H1 (cell line): Measurements from ENCODE around the gene PAX7. TPM values are rescaled to one million over a fixed set of nuclear protein-coding genes. Genes with fewer than 3 reads are reported as not detected.

Experiments
- CTCF ChIA-PET: fragments of 300-600 bp; sonication (Branson Sonifier 250); formaldehyde crosslinking; loops from one replicate; lab custom pipeline; 2021; ENCODE audit not compliant: partially characterized antibody; lab: Charles Lee
- POLR2A ChIA-PET: fragments of 300-600 bp; sonication (Branson Sonifier 250); formaldehyde crosslinking; loops from one replicate; lab custom pipeline; 2021; ENCODE audit warnings: inconsistent platforms; ENCODE audit not compliant: partially characterized antibody; lab: Charles Lee
- DNase-seq, 2 experiments: peaks; one replicate each; pipeline versions ENCODE4 v3.0.0 to v3.0.0-alpha.2; 2010 to 2022; ENCODE audit warnings: low spot score in 2 of 2, low read depth in 1 of 2, mixed read lengths in 1 of 2
- FAIRE-seq: peaks from 2 replicates; lab custom pipeline; 2011; peaks lifted over from hg19 to GRCh38; lab: Jason Lieb, UNC
- H2AFZ ChIP-seq: 2 replicates; pipeline ENCODE4 v1.8.1; 2012; ENCODE audit warnings: low read length, inconsistent platforms
- H2AK5ac ChIP-seq: 2 replicates; pipeline ENCODE4 v1.6.1; 2013; ENCODE audit warnings: low read depth, low read length
- H2BK120ac ChIP-seq: replicated peaks from 2 replicates; pipeline ENCODE3; 2013; ENCODE audit warnings: low read depth, low read length, inconsistent platforms
- H2BK12ac ChIP-seq: 2 replicates; pipeline ENCODE4 v1.6.1; 2013; ENCODE audit warnings: low read depth, low read length
- H2BK15ac ChIP-seq: 2 replicates; pipeline ENCODE4 v1.6.1; 2013; ENCODE audit warnings: low read length
- H2BK20ac ChIP-seq: 2 replicates; pipeline ENCODE4 v1.6.1; 2013; ENCODE audit warnings: low read length
- H2BK5ac ChIP-seq: 2 replicates; pipeline ENCODE4 v1.6.1; 2013; ENCODE audit warnings: low read depth, low read length
- H3K14ac ChIP-seq: 2 replicates; pipeline ENCODE4 v1.6.1; 2013; ENCODE audit warnings: inconsistent platforms; ENCODE audit not compliant: insufficient read length
- H3K18ac ChIP-seq: 2 replicates; pipeline ENCODE4 v1.6.1; 2013; ENCODE audit warnings: low read length; ENCODE audit errors: extremely low read depth
- H3K23ac ChIP-seq: 2 replicates; pipeline ENCODE4 v1.6.1; 2013; ENCODE audit warnings: inconsistent platforms; ENCODE audit not compliant: insufficient read length
- H3K23me2 ChIP-seq: 2 replicates; pipeline ENCODE4 v1.6.1; 2013; ENCODE audit warnings: low read depth, low read length
- H3K27ac ChIP-seq: 2 replicates; pipeline ENCODE4 v1.6.1; 2011; ENCODE audit warnings: low read depth, low read length, inconsistent platforms
- H3K27me3 ChIP-seq, 4 experiments: replicated peaks in 1 of 4; 1 replicate in 1 of 4; 2 replicates in 3 of 4; pipeline versions ENCODE4 v1.6.1 to v1.8.1; 2011 to 2013; ENCODE audit warnings: low read length in 3 of 4, mild to moderate bottlenecking in 3 of 4, inconsistent platforms in 2 of 4, mixed read lengths in 2 of 4, moderate library complexity in 1 of 4; ENCODE audit not compliant: control insufficient read depth in 3 of 4, insufficient read depth in 3 of 4; ENCODE audit errors: extremely low read depth in 1 of 4
- H3K36me3 ChIP-seq, 4 experiments: 2 replicates each; pipeline versions ENCODE4 v1.6.1 to v1.8.1; 2011 to 2013; ENCODE audit warnings: mild to moderate bottlenecking in 4 of 4, low read length in 3 of 4, moderate library complexity in 2 of 4, control low read depth in 1 of 4, inconsistent platforms in 1 of 4; ENCODE audit not compliant: insufficient read depth in 4 of 4, control insufficient read depth in 2 of 4
- H3K4ac ChIP-seq: replicated peaks from 2 replicates; pipeline ENCODE3; 2013; ENCODE audit warnings: low read length, low read depth, mixed read lengths, inconsistent platforms; ENCODE audit not compliant: insufficient read length
- H3K4me1 ChIP-seq, 4 experiments: replicated peaks in 1 of 4; 1 replicate in 1 of 4; 2 replicates in 3 of 4; pipeline versions ENCODE4 v1.6.1 to v1.8.1; 2011 to 2013; ENCODE audit warnings: low read length in 3 of 4, inconsistent platforms in 2 of 4, mixed read lengths in 1 of 4; ENCODE audit not compliant: insufficient read depth in 4 of 4, control insufficient read depth in 3 of 4
- H3K4me2 ChIP-seq, 2 experiments: 2 replicates each; pipeline versions ENCODE4 v1.6.1 to v1.8.1; 2011 to 2013; ENCODE audit warnings: low read depth in 2 of 2, low read length in 2 of 2, control low read depth in 1 of 2, inconsistent platforms in 1 of 2, mild to moderate bottlenecking in 1 of 2; ENCODE audit not compliant: insufficient read depth in 1 of 2
- H3K4me3 ChIP-seq, 4 experiments: fragments of 200-600, 300-600 bp in 1 of 4; sonication (generic), shearing (Covaris generic), sonication (Bioruptor Twin) in 1 of 4; 2 replicates each; pipeline versions ENCODE4 v1.5.1 to v1.8.1; 2011 to 2016; ENCODE audit warnings: low read length in 4 of 4, low read depth in 3 of 4, control low read depth in 2 of 4, inconsistent platforms in 2 of 4, mild to moderate bottlenecking in 2 of 4, mixed read lengths in 1 of 4, moderate library complexity in 1 of 4; ENCODE audit not compliant: insufficient read depth in 2 of 4; ENCODE audit errors: extremely low read depth in 1 of 4
- H3K56ac ChIP-seq: replicated peaks from 2 replicates; pipeline ENCODE3; 2013; ENCODE audit warnings: low read depth, mild to moderate bottlenecking, mixed read lengths, low read length, inconsistent platforms; ENCODE audit not compliant: insufficient read length
- H3K79me1 ChIP-seq: 2 replicates; pipeline ENCODE4 v1.6.1; 2013; ENCODE audit warnings: low read depth, low read length, control low read depth
- H3K79me2 ChIP-seq, 2 experiments: 2 replicates each; pipeline versions ENCODE4 v1.6.1 to v1.8.1; 2012 to 2013; ENCODE audit warnings: low read length in 2 of 2, mild to moderate bottlenecking in 2 of 2, inconsistent platforms in 1 of 2; ENCODE audit not compliant: insufficient read depth in 2 of 2, control insufficient read depth in 1 of 2
- H3K9ac ChIP-seq, 4 experiments: replicated peaks in 1 of 4; 1 replicate in 1 of 4; 2 replicates in 3 of 4; pipeline versions ENCODE4 v1.6.1 to v1.8.1; 2011 to 2013; ENCODE audit warnings: low read depth in 3 of 4, low read length in 3 of 4, control low read depth in 2 of 4, mild to moderate bottlenecking in 2 of 4, moderate library complexity in 2 of 4, inconsistent platforms in 1 of 4; ENCODE audit errors: extremely low read depth in 1 of 4
- H3K9me3 ChIP-seq, 2 experiments: 2 replicates each; pipeline versions ENCODE4 v1.6.1 to v1.8.1; 2012 to 2013; ENCODE audit warnings: mild to moderate bottlenecking in 2 of 2, moderate library complexity in 2 of 2, control low read depth in 1 of 2, inconsistent platforms in 1 of 2, low read depth in 1 of 2, low read length in 1 of 2, mixed read lengths in 1 of 2; ENCODE audit not compliant: insufficient read depth in 2 of 2
- H4K20me1 ChIP-seq, 2 experiments: replicated peaks in 1 of 2; 2 replicates each; pipeline versions ENCODE3 to v1.8.1; 2011 to 2013; ENCODE audit warnings: inconsistent platforms in 2 of 2, low read length in 2 of 2, mild to moderate bottlenecking in 1 of 2; ENCODE audit not compliant: insufficient read depth in 2 of 2, control insufficient read depth in 1 of 2
- H4K5ac ChIP-seq: 2 replicates; pipeline ENCODE4 v1.6.1; 2013; ENCODE audit warnings: low read length, low read depth, mixed read lengths, inconsistent platforms; ENCODE audit not compliant: insufficient read length
- H4K8ac ChIP-seq: 2 replicates; pipeline ENCODE4 v1.8.0; 2013; ENCODE audit warnings: mild to moderate bottlenecking, moderate library complexity, low read length, inconsistent platforms; ENCODE audit not compliant: insufficient read depth; ENCODE audit errors: extremely low read depth
- H4K91ac ChIP-seq: replicated peaks from 2 replicates; pipeline ENCODE3; 2013; ENCODE audit warnings: low read length, mixed read lengths, inconsistent platforms; ENCODE audit not compliant: insufficient read length
- BACH1 ChIP-seq: IDR thresholded peaks from 2 replicates; pipeline ENCODE4 v1.6.1; 2012; ENCODE audit warnings: low read length, improper control_type of control experiment
- E2F6 ChIP-seq: IDR thresholded peaks from 2 replicates; pipeline ENCODE4 v1.6.1; 2012; ENCODE audit warnings: inconsistent platforms
- EGR1 ChIP-seq: IDR thresholded peaks from 2 replicates; pipeline ENCODE4 v1.6.1; 2011; ENCODE audit warnings: low read depth, low read length, borderline replicate concordance
- EZH2 ChIP-seq: fragments of 200-600 bp; sonication (generic); IDR thresholded peaks from 2 replicates; pipeline ENCODE4 v1.7.1; 2012; ENCODE audit warnings: low read depth, mild to moderate bottlenecking, moderate library complexity, low read length, inconsistent platforms; ENCODE audit not compliant: severe bottlenecking
- GABPA ChIP-seq: IDR thresholded peaks from 2 replicates; pipeline ENCODE4 v1.6.1; 2011; ENCODE audit warnings: mild to moderate bottlenecking, low read length, moderate library complexity, borderline replicate concordance; ENCODE audit not compliant: insufficient read depth
- JUN ChIP-seq: IDR thresholded peaks from 2 replicates; pipeline ENCODE4 v1.6.1; 2011; ENCODE audit warnings: low read depth, mild to moderate bottlenecking, improper control_type of control experiment, low read length
- MAX ChIP-seq: IDR thresholded peaks from 2 replicates; pipeline ENCODE4 v1.6.1; 2012; ENCODE audit warnings: inconsistent platforms
- POLR2AphosphoS5 ChIP-seq: IDR thresholded peaks from 2 replicates; pipeline ENCODE4 v1.6.1; 2011; ENCODE audit warnings: low read depth, low read length
- SIX5 ChIP-seq: IDR thresholded peaks from 2 replicates; pipeline ENCODE4 v1.6.1; 2011; ENCODE audit warnings: mild to moderate bottlenecking, low read depth, low read length
- SP1 ChIP-seq: IDR thresholded peaks from 2 replicates; pipeline ENCODE4 v1.6.1; 2011; ENCODE audit warnings: low read depth, low read length
- TCF12 ChIP-seq: IDR thresholded peaks from 2 replicates; pipeline ENCODE4 v1.6.1; 2011; ENCODE audit warnings: low read depth, mild to moderate bottlenecking, low read length
- WGBS, 2 experiments: shearing (Covaris generic) in 1 of 2; methylation state at CpG; one replicate each; pipeline versions ENCODE4 v1.1.6 to v1.1.7; 2013 to 2015; ENCODE audit warnings: low lambda C conversion rate in 2 of 2, mixed read lengths in 2 of 2, inconsistent platforms in 1 of 2, low coverage in 1 of 2, missing lambda C conversion rate in 1 of 2; ENCODE audit not compliant: insufficient replicate concordance in 2 of 2, insufficient coverage in 1 of 2, insufficient read length in 1 of 2; ENCODE audit errors: extremely low coverage in 1 of 2, missing lambda C conversion rate in 1 of 2; 5-methylcytosine and 5-hydroxymethylcytosine counted together
- polyA plus RNA-seq, 7 experiments: library from polyadenylated mRNA; depleted of rRNA in 3 of 7; stranded (reverse) in 5 of 7; unstranded in 2 of 7; fragments of >200 nt in 5 of 7; fragments of 200-250 nt in 2 of 7; gene quantifications; 1 replicate in 5 of 7; 2 replicates in 1 of 7; 4 replicates in 1 of 7; pipeline versions ENCODE4 v1.2.1 to v1.2.3, GENCODE V29; 2011 to 2013; ENCODE audit warnings: missing spikeins in 2 of 7, mixed read lengths in 2 of 7
- total RNA-seq: library from RNA; stranded (reverse); fragmentation: NEBNext Ultra II Directional; extraction: Animal tissue kit (Norgen Biotek cat#: 25700); gene quantifications from 2 replicates; pipeline ENCODE4 v1.2.1, GENCODE V29; 2021

PAX7 gene
- total and polyA plus RNA-seq, 2 of the 8 experiments (the other 6 are each of a cell fraction or from before 2014, with no cell fraction given): not detected

GRCh38 chr1:18645747-18646090, 15.1 kb downstream of the PAX7 start:
- Histone ChIP-seq H3K79me2 (no peaks in the 10 kb centered on the region), H3K27me3 (peaks cover 75 to 97% (median 92%) of the 10 kb centered on the region in 4 experiments), H2BK20ac (no peak overlapping the region), H2BK5ac (no peak overlapping the region), H4K91ac (no peak overlapping the region), H3K4ac (no peak overlapping the region), H3K4me1 (peaks cover 28 to 64% (median 36%) of the 10 kb centered on the region in 4 experiments), H2BK12ac (no peak overlapping the region), H3K79me1 (no peaks in the 10 kb centered on the region), H3K27ac (no peak overlapping the region), H3K4me2 (peak overlapping the region; percentile 15 to 59; a peak in 2 of 4 replicates), H4K20me1 (peaks cover 8 to 26% of the 10 kb centered on the region in 2 experiments), H4K5ac (no peak overlapping the region), H3K56ac (no peak overlapping the region), H3K4me3 (peak overlapping the region in 1 of 4 experiments; percentile 48; a peak in 1 of 8 replicates), H4K8ac (no peak overlapping the region), H2AK5ac (peak overlapping the region; percentile 57; the same call in 1 of the 2 replicates), H3K23me2 (peaks cover 9% of the 10 kb centered on the region; the same call in 1 of the 2 replicates), H2AFZ (no peak overlapping the region), H3K23ac (no peak overlapping the region), H3K18ac (no peak overlapping the region), H3K9ac (no peak overlapping the region), H2BK120ac (no peak overlapping the region), H3K9me3 (no peaks in the 10 kb centered on the region), H3K14ac (no peak overlapping the region), H3K36me3 (no peaks in the 10 kb centered on the region; a peak in 1 of 8 replicates), H2BK15ac (no peak overlapping the region)
- TF ChIP-seq MAX (peak; percentile 48), SP1 (peak; percentile 27; the same call in 1 of the 2 replicates), E2F6 (peak; percentile 73), GABPA (no peak), SIX5 (no peak), TCF12 (peak; percentile 98), JUN (no peak), POLR2AphosphoS5 (peak; percentile 90), EZH2 (peak; percentile 81), EGR1 (peak; percentile 57), BACH1 (no peak)
- ChIA-PET CTCF (interaction anchor here (0.6 to 3.8 kb wide), 7 partner anchors 12 to 150 kb away, joined by 3 to 20 read pairs (median 4); no protein-coding TSS in a partner anchor), POLR2A (interaction anchor here (0.8 to 5.6 kb wide), 3 partner anchors 13 to 170 kb away, joined by 3 to 56 read pairs (median 3); partner anchors contain the start of gene PAX7)
- DNase-seq (peak in 1 of 2 experiments; percentile 66), FAIRE-seq (peak; percentile 73)
- WGBS, 2 experiments: 2% methylated on average over 10 of the region's 10 CpGs; no CpG with 5 or more reads in 1 of the 2 experiments
